ENCODE results near the gene BEND6. TPM values are rescaled to one million over a fixed set of nuclear protein-coding genes. Genes with fewer than 3 reads are reported as not detected.

The BEND6 gene
- total RNA-seq, 2 experiments from 2014 or later = 0.50 to 1.5 TPM

DNA sequence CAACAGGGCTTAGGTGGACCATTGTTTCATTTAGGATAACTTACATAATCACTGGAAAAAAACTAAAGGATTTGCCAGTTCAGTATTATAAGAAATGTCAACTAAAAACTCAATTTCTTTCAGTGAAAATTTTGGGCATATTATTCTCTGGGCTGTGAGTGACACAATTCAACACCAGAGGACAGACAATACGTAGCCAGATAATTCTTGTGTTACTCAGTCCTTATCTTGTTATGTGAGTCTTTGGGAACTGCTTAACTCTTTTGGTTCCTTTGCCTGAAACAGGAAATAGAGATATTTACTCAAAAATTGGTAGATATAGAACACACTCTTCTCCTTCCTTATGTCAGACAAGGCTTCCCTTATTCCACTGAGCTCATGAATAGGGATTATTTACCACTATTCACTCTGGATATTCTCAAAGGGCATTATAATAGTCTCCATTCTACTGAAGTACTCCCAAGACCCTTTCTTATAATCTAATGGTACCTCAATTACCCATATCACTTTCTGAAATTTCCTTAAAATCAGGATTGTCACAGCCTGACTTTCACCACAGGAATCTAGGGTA, 4.9 kb upstream of the BEND6 start:
- H3K27ac ChIP-seq (ENCODE audit: low read depth, low read length, poor library complexity, severe bottlenecking) = no peak overlapping the region
- H3K4me3 ChIP-seq (ENCODE audit: low read depth, low read length, poor library complexity, severe bottlenecking) = no peak overlapping the region
- H3K9me3 ChIP-seq (ENCODE audit: low read length) = no peaks in the 10 kb centered on the region
- H4K20me1 ChIP-seq (ENCODE audit: insufficient read depth, low read length) = no peaks in the 10 kb centered on the region
- DNase-seq (ENCODE audit: low spot score) = no peak
- BruUV-seq (replicated peaks) = no TSS peak
- H3K9me2 ChIP-seq (ENCODE audit: insufficient read depth, low read length) = no peaks in the 10 kb centered on the region
- TF ChIP-seq EZH2phosphoT487 (IDR thresholded peaks at IDR 0.05; ENCODE audit: borderline replicate concordance, low read depth, low read length) = no peak
- TF ChIP-seq, protein P1, sequence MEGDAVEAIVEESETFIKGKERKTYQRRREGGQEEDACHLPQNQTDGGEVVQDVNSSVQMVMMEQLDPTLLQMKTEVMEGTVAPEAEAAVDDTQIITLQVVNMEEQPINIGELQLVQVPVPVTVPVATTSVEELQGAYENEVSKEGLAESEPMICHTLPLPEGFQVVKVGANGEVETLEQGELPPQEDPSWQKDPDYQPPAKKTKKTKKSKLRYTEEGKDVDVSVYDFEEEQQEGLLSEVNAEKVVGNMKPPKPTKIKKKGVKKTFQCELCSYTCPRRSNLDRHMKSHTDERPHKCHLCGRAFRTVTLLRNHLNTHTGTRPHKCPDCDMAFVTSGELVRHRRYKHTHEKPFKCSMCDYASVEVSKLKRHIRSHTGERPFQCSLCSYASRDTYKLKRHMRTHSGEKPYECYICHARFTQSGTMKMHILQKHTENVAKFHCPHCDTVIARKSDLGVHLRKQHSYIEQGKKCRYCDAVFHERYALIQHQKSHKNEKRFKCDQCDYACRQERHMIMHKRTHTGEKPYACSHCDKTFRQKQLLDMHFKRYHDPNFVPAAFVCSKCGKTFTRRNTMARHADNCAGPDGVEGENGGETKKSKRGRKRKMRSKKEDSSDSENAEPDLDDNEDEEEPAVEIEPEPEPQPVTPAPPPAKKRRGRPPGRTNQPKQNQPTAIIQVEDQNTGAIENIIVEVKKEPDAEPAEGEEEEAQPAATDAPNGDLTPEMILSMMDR (conservative IDR thresholded peaks at IDR 0.05; ENCODE audit: low read length) = no peak
- CTCF ChIA-PET (ENCODE audit: unreplicated experiment) = no interaction called here
- no peaks in the 10 kb centered on the region for H3K36me3 ChIP-seq (ENCODE audit: insufficient read depth, low read length)
- intact Hi-C loops (cut with micrococcal nuclease; ENCODE audit: unreplicated experiment) = no loop called here
- POLR2A ChIA-PET = no interaction called here
- H2AFZ ChIP-seq (ENCODE audit: low read length) = no peak overlapping the region
- peaks cover 4% of the 10 kb centered on the region for H3K4me1 ChIP-seq (ENCODE audit: insufficient read depth, low read length, poor library complexity, severe bottlenecking)
- no peaks in the 10 kb centered on the region for H3K79me2 ChIP-seq (ENCODE audit: insufficient read depth, low read depth, low read length)
- H3K4me2 ChIP-seq (ENCODE audit: low read length) = no peak overlapping the region

GRCh38 chr6:56951049-56951831, 3.7 kb upstream of the BEND6 start:
- intact Hi-C loops (cut with micrococcal nuclease; ENCODE audit: unreplicated experiment) = no loop called here
- POLR2A ChIA-PET = interaction anchor here (0.9 to 1.3 kb wide), 4 partner anchors 13 to 221 kb away, joined by 3 read pairs; partner anchors contain the start of gene BAG2

More at GRCh38 chr6:56951049-56951831, 3.7 kb upstream of the BEND6 start:
- H3K4me3 ChIP-seq (ENCODE audit: low read depth, low read length, poor library complexity, severe bottlenecking) = no peak overlapping the region
- CTCF ChIA-PET (ENCODE audit: unreplicated experiment) = no interaction called here
- no peak overlapping the region for H3K4me2 ChIP-seq (ENCODE audit: low read length)
- TF ChIP-seq, protein P1 (conservative IDR thresholded peaks at IDR 0.05; ENCODE audit: low read length) = no peak
- TF ChIP-seq EZH2phosphoT487 (IDR thresholded peaks at IDR 0.05; ENCODE audit: borderline replicate concordance, low read depth, low read length) = no peak
- H3K79me2 ChIP-seq (ENCODE audit: insufficient read depth, low read depth, low read length) = no peaks in the 10 kb centered on the region
- no peak overlapping the region for H2AFZ ChIP-seq (ENCODE audit: low read length)
- H4K20me1 ChIP-seq (ENCODE audit: insufficient read depth, low read length) = no peaks in the 10 kb centered on the region
- no peaks in the 10 kb centered on the region for H3K9me2 ChIP-seq (ENCODE audit: insufficient read depth, low read length)
- no peaks in the 10 kb centered on the region for H3K36me3 ChIP-seq (ENCODE audit: insufficient read depth, low read length)
- H3K4me1 ChIP-seq (ENCODE audit: insufficient read depth, low read length, poor library complexity, severe bottlenecking) = peaks cover 11% of the 10 kb centered on the region
- BruUV-seq (replicated peaks) = no TSS peak
- no peak for DNase-seq (ENCODE audit: low spot score)
- no peaks in the 10 kb centered on the region for H3K9me3 ChIP-seq (ENCODE audit: low read length)
- H3K27ac ChIP-seq (ENCODE audit: low read depth, low read length, poor library complexity, severe bottlenecking) = no peak overlapping the region

All from OCI-LY7 (cell line).